ENCODE data around the gene DESI2. TPM values are rescaled to one million over a fixed set of nuclear protein-coding genes. Genes with fewer than 3 reads are reported as not detected.

Gene DESI2
- total RNA-seq, 1 donor from 2014 or later, result 53.3 TPM

DNA sequence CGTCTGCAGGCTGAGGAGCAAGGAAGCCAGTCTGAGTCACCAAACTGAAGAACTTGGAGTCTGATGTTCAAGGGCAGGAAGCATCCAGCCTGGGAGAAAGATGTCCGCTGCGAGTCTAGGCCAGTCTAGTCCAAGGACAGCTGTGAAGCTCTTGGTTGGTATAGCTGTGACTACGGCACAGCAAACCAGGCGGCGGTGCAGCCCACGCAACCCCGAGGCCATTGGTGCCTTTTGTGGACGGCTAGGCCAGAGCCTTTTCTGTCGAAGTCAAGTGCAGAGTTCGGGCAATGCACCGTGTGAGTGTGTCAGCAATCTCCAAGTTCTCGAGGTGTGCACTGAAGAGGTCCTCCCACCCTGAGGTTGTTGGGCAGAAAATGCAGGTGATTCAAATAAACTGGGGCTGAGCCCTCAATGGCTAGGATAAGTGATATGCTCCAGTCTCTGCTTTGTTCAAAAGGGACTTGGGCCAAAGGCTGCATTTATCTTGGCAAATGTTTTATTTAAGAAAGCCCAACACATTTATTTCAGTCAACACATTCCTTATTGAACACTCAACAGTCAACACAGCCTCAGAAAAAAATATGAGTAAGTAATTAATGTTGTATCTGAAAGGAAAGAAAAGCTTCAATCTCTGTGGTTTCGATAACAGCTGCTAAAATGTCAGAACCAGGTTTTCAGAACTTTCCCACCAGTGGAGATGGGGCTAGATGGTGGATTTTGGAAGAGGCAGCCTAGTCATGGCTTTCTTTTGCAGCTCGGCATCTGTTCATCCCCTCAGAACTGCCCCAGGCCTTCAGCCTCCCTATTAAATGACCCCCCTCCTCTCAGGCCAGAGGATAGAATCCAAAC lies 104.4 kb downstream of the DESI2 start:
- no peak for DNase-seq (ENCODE audit: extremely low spot score, unreplicated experiment)
- Mint-ChIP-seq H3K4me1 (ENCODE audit: unreplicated experiment) (peaks cover 18% of the 10 kb centered on the region), H3K27me3 (ENCODE audit: unreplicated experiment) (no peaks in the 10 kb centered on the region), H3K4me3 (ENCODE audit: unreplicated experiment) (no peak overlapping the region), H3K9me3 (ENCODE audit: unreplicated experiment) (no peaks in the 10 kb centered on the region), H3K36me3 (ENCODE audit: unreplicated experiment) (no peaks in the 10 kb centered on the region), H3K27ac (ENCODE audit: unreplicated experiment) (peak overlapping the region; percentile 69)
- TF ChIP-seq, protein P1, sequence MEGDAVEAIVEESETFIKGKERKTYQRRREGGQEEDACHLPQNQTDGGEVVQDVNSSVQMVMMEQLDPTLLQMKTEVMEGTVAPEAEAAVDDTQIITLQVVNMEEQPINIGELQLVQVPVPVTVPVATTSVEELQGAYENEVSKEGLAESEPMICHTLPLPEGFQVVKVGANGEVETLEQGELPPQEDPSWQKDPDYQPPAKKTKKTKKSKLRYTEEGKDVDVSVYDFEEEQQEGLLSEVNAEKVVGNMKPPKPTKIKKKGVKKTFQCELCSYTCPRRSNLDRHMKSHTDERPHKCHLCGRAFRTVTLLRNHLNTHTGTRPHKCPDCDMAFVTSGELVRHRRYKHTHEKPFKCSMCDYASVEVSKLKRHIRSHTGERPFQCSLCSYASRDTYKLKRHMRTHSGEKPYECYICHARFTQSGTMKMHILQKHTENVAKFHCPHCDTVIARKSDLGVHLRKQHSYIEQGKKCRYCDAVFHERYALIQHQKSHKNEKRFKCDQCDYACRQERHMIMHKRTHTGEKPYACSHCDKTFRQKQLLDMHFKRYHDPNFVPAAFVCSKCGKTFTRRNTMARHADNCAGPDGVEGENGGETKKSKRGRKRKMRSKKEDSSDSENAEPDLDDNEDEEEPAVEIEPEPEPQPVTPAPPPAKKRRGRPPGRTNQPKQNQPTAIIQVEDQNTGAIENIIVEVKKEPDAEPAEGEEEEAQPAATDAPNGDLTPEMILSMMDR (IDR thresholded peaks at IDR 0.05), result no peak

Other genes starting within 250 kb of the DESI2 start
- gene ADSS2, start 201.2 kb upstream of the DESI2 start, total RNA-seq, result 69.8 and 70.7 TPM in 2 replicates
- gene CATSPERE, start 191.9 kb upstream of the DESI2 start, total RNA-seq, result 1.2 and 1.3 TPM in 2 replicates
- gene COX20, start 182.5 kb downstream of the DESI2 start, total RNA-seq, result 27.4 and 27.6 TPM in 2 replicates
- 292 and 299 TPM in 2 replicates for gene HNRNPU, start 211.4 kb downstream of the DESI2 start, total RNA-seq

Data from osteocyte (in vitro differentiated cells).